NCI-H510A treated with DMSO at 0.1 percent for 48 hours (cell line): ENCODE results near the gene METTL3.

Source experiments
- DNase-seq: peaks from one replicate; lab custom pipeline; 2025; lab: John Stamatoyannopoulos, UW

METTL3 gene

GRCh38 chr14:21476925-21477681 lies 34.0 kb downstream of the METTL3 start, which contains the start of the genes RAB2B and TOX4:
Gene RAB2B (minus strand): TSS chr14:21476959. CDS start chr14:21476872, 87 bp downstream.
Gene TOX4 (plus strand): TSS chr14:21477195. CDS start chr14:21477279, 84 bp downstream.
- peak; percentile 98 for DNase-seq

DNA sequence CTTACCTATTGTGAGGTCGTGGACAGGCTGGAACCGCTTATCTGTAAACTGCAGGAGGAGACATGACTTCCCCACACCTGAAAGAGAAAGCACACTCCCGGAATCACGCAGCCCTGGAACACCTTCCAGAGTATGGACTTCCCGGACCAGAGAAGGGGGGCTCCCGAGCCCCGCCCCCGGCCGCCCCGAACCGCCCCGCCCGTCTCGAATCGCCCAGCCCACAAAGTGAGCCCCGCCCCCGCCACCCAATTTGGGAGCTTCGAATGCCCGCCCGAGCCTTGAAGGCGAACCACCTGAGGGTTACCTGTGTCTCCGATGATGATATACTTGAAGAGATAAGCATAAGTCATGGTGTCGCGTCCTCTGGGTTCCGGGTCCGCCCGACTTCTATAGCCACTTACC lies 34.6 kb downstream of the METTL3 start:
- DNase-seq = peak; percentile 92

- no peak for DNase-seq
These were observed 35.2 kb downstream of the METTL3 start for GRCh38 chr14:21475767-21476522.

DNA sequence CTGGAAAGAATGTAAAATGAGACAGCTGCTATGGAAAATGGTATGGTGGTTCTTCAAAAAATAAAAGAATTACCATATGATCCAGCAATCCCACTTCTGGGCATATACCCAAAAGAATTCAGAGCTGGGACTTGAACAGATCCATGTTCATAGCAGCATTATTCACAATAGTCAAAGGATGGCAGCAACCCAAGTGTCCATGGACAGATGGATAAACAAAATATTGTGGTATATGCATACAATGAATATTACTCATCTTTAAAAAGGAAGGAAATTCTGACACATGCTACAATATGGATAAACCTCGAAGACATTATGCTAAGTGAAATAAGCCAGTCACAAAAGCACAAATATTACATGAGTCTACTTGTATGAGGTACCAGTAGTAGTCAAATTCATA lies 43.5 kb downstream of the METTL3 start:
- no peak for DNase-seq

DNA sequence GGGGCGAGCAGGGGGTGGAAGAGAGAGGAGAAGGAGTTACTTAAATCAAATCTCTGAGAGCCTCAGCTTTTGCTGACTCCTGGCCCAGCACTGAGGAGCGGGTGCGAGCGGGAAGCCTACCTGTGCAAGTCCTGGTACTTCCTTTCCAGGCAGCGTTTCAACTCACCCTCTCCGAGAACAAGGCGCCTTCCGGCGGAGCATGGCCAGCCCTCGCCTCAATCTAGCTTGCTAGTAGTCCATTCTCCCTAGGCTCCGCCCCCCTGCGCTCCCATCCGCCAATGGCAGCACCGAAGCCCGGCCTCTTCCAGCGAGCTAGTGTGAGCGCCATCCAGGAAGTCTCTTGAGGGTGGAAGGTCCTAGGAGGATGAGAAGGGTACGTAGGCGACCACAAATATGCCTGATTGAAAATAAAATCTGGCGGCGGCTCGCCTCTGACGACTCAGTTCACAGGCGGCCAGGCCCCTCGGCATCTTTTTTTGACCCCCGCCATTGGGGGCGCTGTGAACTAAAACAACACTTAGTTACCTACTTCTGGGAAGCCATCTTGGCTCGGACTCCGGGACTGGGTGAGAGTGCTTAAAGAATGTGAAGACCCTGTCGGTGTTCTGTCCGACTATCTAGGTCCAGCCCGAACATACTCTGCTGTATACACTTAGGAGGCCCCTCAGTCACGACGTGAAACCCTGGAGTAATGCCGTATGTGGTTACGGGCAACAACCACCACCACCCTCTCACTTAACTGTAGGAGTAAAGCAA lies 55.0 kb downstream of the METTL3 start, which contains the start of gene CHD8:
Gene CHD8 (minus strand): TSS at position 212 of the 756 bp plus-strand sequence. CDS start 24,480 bp downstream, outside the sequence.
- peak; percentile 100 for DNase-seq

- no peak for DNase-seq
These were observed 55.6 kb downstream of the METTL3 start for GRCh38 chr14:21455592-21455911.

DNA sequence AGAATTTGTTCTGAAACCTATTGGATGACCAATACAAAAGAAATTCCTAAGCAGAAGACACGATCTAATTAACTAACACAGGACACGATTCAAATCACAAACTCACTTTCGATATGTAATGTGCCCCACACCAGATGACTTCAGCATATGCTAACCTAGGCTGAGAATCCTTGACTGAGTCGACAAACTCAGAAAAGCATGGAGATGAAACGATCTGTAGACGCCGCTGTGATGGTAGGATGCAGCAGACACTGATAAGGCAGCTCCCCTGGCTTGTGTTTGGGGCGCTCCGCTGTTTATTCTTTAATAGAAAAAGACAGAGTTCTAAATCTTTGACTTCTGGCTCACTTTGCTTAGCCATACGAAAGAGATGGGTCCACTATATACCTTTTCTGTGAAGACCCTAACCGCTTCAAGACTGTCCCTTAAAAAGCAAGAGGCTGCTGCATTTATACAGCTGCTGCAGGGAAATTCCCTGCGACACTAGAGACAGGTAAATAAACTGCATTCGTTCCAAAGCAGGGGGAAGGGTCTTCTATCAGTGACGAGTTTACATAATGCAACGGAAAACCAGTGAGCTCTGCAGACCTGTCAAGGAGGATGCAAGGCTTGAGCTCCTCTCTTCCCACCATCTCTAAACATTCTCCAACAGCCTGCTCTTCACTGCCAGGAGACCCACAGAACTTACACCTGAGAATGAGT lies 56.1 kb downstream of the METTL3 start:
- peak; percentile 19 for DNase-seq

GRCh38 chr14:21449899-21450216 lies 61.3 kb downstream of the METTL3 start:
- no peak for DNase-seq
